ENCODE results near the gene RAB3IL1. TPM values are rescaled to one million over a fixed set of nuclear protein-coding genes. Genes with fewer than 3 reads are reported as not detected.

RAB3IL1 gene
- total and polyA plus RNA-seq, 9 of the 15 experiments (the other 6 are each of a cell fraction or from before 2014, with no cell fraction given) = 0.15 to 42.6 (median 15.5) TPM

DNA sequence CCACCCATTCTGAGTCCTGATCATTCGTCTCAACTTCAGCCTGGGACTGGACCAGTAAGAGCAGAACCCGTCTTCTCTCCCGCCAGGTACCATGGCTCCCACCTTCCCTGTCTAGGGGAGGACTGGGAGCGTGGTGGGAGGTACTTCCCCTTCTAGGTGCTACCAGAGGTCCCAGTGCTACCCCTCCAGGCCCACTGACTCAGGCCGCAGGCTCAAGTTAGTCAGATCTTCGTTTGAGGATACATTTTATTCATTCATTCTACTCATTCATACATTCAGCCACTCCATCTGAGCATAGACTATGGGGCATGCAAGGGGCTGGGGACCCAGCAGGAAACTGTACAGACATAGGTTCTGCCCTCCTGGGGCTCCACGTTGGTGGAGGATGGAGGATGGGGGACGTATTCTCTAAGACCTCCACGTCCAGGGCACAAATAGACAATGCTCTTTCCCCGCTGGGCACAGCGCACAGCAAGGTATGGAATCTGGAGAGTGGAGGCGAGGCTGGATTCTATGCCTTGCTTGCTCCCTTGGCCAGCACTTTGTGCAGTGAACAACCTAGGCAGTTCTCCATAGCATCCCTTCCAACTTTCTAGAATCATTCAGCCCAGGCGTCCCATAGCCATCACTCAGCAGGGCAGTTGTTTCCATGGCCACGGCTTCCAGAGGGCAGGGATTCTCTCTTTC is 1.0 kb upstream of the RAB3IL1 start:
- Histone ChIP-seq H3K36me3 (ENCODE audit: control insufficient read depth, insufficient read depth, low read length) (peaks cover 7% of the 10 kb centered on the region; the same call in 2 of the 3 replicates), H3K4me3 (peak overlapping the region; percentile 63), H3K4me2 (ENCODE audit: insufficient read depth, low read length) (peak overlapping the region; percentile 96), H3K27ac (ENCODE audit: extremely low read depth, low read depth, low read length) (peak overlapping the region; percentile 71), H3K4me1 (replicated peaks in 1 of 2; ENCODE audit: control insufficient read depth in 2 of 2, insufficient read depth in 2 of 2, low read length in 2 of 2) (peaks cover 52 to 86% of the 10 kb centered on the region in 2 experiments), H4K20me1 (replicated peaks; ENCODE audit: control insufficient read depth, insufficient read depth, low read length) (peaks cover 5% of the 10 kb centered on the region; the same call in 1 of the 2 replicates), H3K9ac (ENCODE audit: insufficient read depth in 1 of 2, low read depth in 2 of 2, low read length in 2 of 2) (peak overlapping the region; percentile 60 to 80; a peak in 3 of 4 replicates), H3K27me3 (ENCODE audit: control insufficient read depth in 2 of 2, insufficient read depth in 2 of 2, low read length in 2 of 2) (no peaks in the 10 kb centered on the region), H2AFZ (ENCODE audit: low read depth, low read length) (0 out of 2 replicates have a peak overlapping the region, but pooled peaks have one; percentile 55), H3K9me1 (ENCODE audit: control insufficient read depth, insufficient read depth, low read length) (no peaks in the 10 kb centered on the region), H3K9me3 (replicated peaks; ENCODE audit: control insufficient read depth, insufficient read depth, low read depth, low read length) (no peaks in the 10 kb centered on the region), H3K79me2 (ENCODE audit: control insufficient read depth, insufficient read depth, low read length) (peaks cover 67% of the 10 kb centered on the region)
- 46% methylated on average over 14 of the region's 14 CpGs for WGBS (ENCODE audit: insufficient coverage, low coverage, missing lambda C conversion rate)
- DNase-seq (ENCODE audit: extremely low read depth in 1 of 4, low spot score in 3 of 4) (no peak), FAIRE-seq (no peak), ATAC-seq (no peak)
- intact Hi-C loops (cut with micrococcal nuclease) = no loop called here
- ChIA-PET POLR2A (interaction anchor here (0.5 to 2.2 kb wide), 5 partner anchors 10 to 46 kb away, joined by 3 to 11 read pairs (median 6); partner anchors contain the start of gene BEST1), CTCF (ENCODE audit: low intra/inter-chr PET ratio) (no interaction called here)
- in situ Hi-C loops (cut with MboI) = no loop called here
- BruUV-seq (replicated peaks) = no TSS peak
- TF ChIP-seq MAZ (CRISPR knock-in tag; conservative IDR thresholded peaks at IDR 0.05 in 1 of 2, IDR thresholded peaks at IDR 0.05 in 1 of 2) = no peak
- TF ChIP-seq, protein P1, sequence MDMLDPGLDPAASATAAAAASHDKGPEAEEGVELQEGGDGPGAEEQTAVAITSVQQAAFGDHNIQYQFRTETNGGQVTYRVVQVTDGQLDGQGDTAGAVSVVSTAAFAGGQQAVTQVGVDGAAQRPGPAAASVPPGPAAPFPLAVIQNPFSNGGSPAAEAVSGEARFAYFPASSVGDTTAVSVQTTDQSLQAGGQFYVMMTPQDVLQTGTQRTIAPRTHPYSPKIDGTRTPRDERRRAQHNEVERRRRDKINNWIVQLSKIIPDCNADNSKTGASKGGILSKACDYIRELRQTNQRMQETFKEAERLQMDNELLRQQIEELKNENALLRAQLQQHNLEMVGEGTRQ (CRISPR knock-in tag; IDR thresholded peaks at IDR 0.05) = no peak
- no peak for TF ChIP-seq BCL6 (CRISPR knock-in tag; IDR thresholded peaks at IDR 0.05)
- no peak for TF ChIP-seq TCF7 (IDR thresholded peaks at IDR 0.05; ENCODE audit: borderline replicate concordance)
- TF ChIP-seq ZNF121 (CRISPR knock-in tag; conservative IDR thresholded peaks at IDR 0.05) = no peak
- no peak for TF ChIP-seq MEF2A (IDR thresholded peaks at IDR 0.05; ENCODE audit: control insufficient read depth, low read depth, low read length)
- no peak for TF ChIP-seq ZBTB33 (CRISPR knock-in tag; IDR thresholded peaks at IDR 0.05)
- TF ChIP-seq ZNF263 (CRISPR knock-in tag; IDR thresholded peaks at IDR 0.05; ENCODE audit: borderline replicate concordance) = peak; percentile 49
- peak; percentile 55; the same call in 1 of the 2 replicates for TF ChIP-seq ZNF24 (IDR thresholded peaks at IDR 0.05)
- TF ChIP-seq BACH1 (tag; IDR thresholded peaks at IDR 0.05) = no peak
- TF ChIP-seq SMARCB1 (IDR thresholded peaks at IDR 0.05; ENCODE audit: insufficient read length, low read depth) = no peak
- TF ChIP-seq ATF4 (CRISPR knock-in tag; IDR thresholded peaks at IDR 0.05) = no peak
- TF ChIP-seq, protein P2, sequence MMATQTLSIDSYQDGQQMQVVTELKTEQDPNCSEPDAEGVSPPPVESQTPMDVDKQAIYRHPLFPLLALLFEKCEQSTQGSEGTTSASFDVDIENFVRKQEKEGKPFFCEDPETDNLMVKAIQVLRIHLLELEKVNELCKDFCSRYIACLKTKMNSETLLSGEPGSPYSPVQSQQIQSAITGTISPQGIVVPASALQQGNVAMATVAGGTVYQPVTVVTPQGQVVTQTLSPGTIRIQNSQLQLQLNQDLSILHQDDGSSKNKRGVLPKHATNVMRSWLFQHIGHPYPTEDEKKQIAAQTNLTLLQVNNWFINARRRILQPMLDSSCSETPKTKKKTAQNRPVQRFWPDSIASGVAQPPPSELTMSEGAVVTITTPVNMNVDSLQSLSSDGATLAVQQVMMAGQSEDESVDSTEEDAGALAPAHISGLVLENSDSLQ (IDR thresholded peaks at IDR 0.05) = 0 out of 2 replicates have a peak, but pooled peaks have one; percentile 8
- no peak for TF ChIP-seq PTTG1 (tag; IDR thresholded peaks at IDR 0.05; ENCODE audit: low read depth)
- no peak for TF ChIP-seq MTA1 (IDR thresholded peaks at IDR 0.05; ENCODE audit: borderline replicate concordance)
- TF ChIP-seq ZNF124 (CRISPR knock-in tag; IDR thresholded peaks at IDR 0.05) = no peak
- no peak for TF ChIP-seq NCOR1 (IDR thresholded peaks at IDR 0.05)
- TF ChIP-seq ZFX (CRISPR knock-in tag; IDR thresholded peaks at IDR 0.05) = no peak

Measured in K562 (cell line).